Measurements from ENCODE around the gene TPPP3.
A peak's percentile ranks its signal among the peaks of the same experiment; 100 is the strongest.
"Not testable (repeated sequence)": the region's sequence is repeated elsewhere in the genome, so short reads cannot be mapped to it uniquely, and the experiment has no call there.

The TPPP3 gene

GRCh38 chr16:67384778-67385510 is 8.4 kb downstream of the TPPP3 start:
- no peak for DNase-seq (ENCODE audit: extremely low spot score)
- TF ChIP-seq CTCF (IDR thresholded peaks at IDR 0.05; ENCODE audit: control extremely low read depth, extremely low read depth, low read depth, missing control alignments) = no peak
- CTCF ChIA-PET = interaction anchor here (0.6 to 4.8 kb wide), 3 partner anchors 8 to 124 kb away, joined by 3 to 24 read pairs (median 4); no protein-coding TSS in a partner anchor
- POLR2A ChIA-PET = interaction anchor here (0.6 kb wide), 1 partner anchor 95 kb away, joined by 3 read pairs; no protein-coding TSS in a partner anchor

GRCh38 chr16:67383284-67383683 is 10.0 kb downstream of the TPPP3 start:
- TF ChIP-seq CTCF (IDR thresholded peaks at IDR 0.05; ENCODE audit: control extremely low read depth, extremely low read depth, low read depth, missing control alignments) = no peak
- CTCF ChIA-PET = interaction anchor here (0.9 to 2.2 kb wide), 2 partner anchors 10 to 16 kb away, joined by 4 to 10 read pairs; no protein-coding TSS in a partner anchor
- no peak for DNase-seq (ENCODE audit: extremely low spot score)
- POLR2A ChIA-PET = no interaction called here

GRCh38 chr16:67378642-67379041 is 14.7 kb downstream of the TPPP3 start:
- ChIA-PET POLR2A (no interaction called here), CTCF (no interaction called here)
- DNase-seq (ENCODE audit: extremely low spot score) = no peak
- TF ChIP-seq CTCF (IDR thresholded peaks at IDR 0.05; ENCODE audit: control extremely low read depth, extremely low read depth, low read depth, missing control alignments) = no peak

- CTCF ChIA-PET; POLR2A ChIA-PET; DNase-seq (ENCODE audit: extremely low spot score): not testable (repeated sequence)
Observed at GRCh38 chr16:67376012-67376411, 17.3 kb downstream of the TPPP3 start.

- ChIA-PET POLR2A (no interaction called here), CTCF (interaction anchor here (1.4 to 1.5 kb wide), 2 partner anchors 10 to 11 kb away, joined by 4 to 5 read pairs; no protein-coding TSS in a partner anchor)
- peak; percentile 34 for TF ChIP-seq CTCF (IDR thresholded peaks at IDR 0.05; ENCODE audit: control extremely low read depth, extremely low read depth, low read depth, missing control alignments)
- DNase-seq (ENCODE audit: extremely low spot score) = no peak
Observed at GRCh38 chr16:67372664-67373063, 20.6 kb downstream of the TPPP3 start.

- POLR2A ChIA-PET = no interaction called here
- TF ChIP-seq CTCF (IDR thresholded peaks at IDR 0.05; ENCODE audit: control extremely low read depth, extremely low read depth, low read depth, missing control alignments) = no peak
- CTCF ChIA-PET = interaction anchor here (1.2 kb wide), 1 partner anchor 29 kb away, joined by 3 read pairs; no protein-coding TSS in a partner anchor
- DNase-seq (ENCODE audit: extremely low spot score) = no peak
Observed at GRCh38 chr16:67370661-67371060, 22.6 kb downstream of the TPPP3 start.

- no peak for DNase-seq (ENCODE audit: extremely low spot score)
- POLR2A ChIA-PET = no interaction called here
- CTCF ChIA-PET = interaction anchor here (0.8 to 1.5 kb wide), 2 partner anchors 17 to 35 kb away, joined by 3 to 4 read pairs; no protein-coding TSS in a partner anchor
- TF ChIP-seq CTCF (IDR thresholded peaks at IDR 0.05; ENCODE audit: control extremely low read depth, extremely low read depth, low read depth, missing control alignments) = no peak
Observed at GRCh38 chr16:67364600-67365235, 28.6 kb downstream of the TPPP3 start.
